ENCODE measurements around the gene PLCG2.
"Not testable (repeated sequence)": the region's sequence is repeated elsewhere in the genome, so short reads cannot be mapped to it uniquely, and the experiment has no call there.

The PLCG2 gene

GRCh38 chr16:81792828-81793227 lies 13.7 kb downstream of the PLCG2 start:
- DNase-seq = no peak

- DNase-seq = no peak
These were observed 16.1 kb downstream of the PLCG2 start for GRCh38 chr16:81795193-81795592.

- no peak for DNase-seq
These were observed 16.9 kb downstream of the PLCG2 start for GRCh38 chr16:81796035-81796434.

GRCh38 chr16:81796583-81797346 lies 17.7 kb downstream of the PLCG2 start:
- no peak for DNase-seq

GRCh38 chr16:81797443-81797842 lies 18.4 kb downstream of the PLCG2 start:
- DNase-seq = no peak

- no peak for DNase-seq
These were observed 19.4 kb downstream of the PLCG2 start for GRCh38 chr16:81798311-81799137.

- DNase-seq = no peak
These were observed 20.0 kb downstream of the PLCG2 start for GRCh38 chr16:81799138-81799504.

- DNase-seq = not testable (repeated sequence)
These were observed 22.6 kb downstream of the PLCG2 start for GRCh38 chr16:81801724-81802123.

- DNase-seq = no peak
These were observed 24.2 kb downstream of the PLCG2 start for GRCh38 chr16:81803332-81803731.

- no peak for DNase-seq
These were observed 25.1 kb downstream of the PLCG2 start for GRCh38 chr16:81804134-81804610.

- no peak for DNase-seq
These were observed 27.6 kb downstream of the PLCG2 start for GRCh38 chr16:81806696-81807095.

- no peak for DNase-seq
These were observed 28.8 kb downstream of the PLCG2 start for GRCh38 chr16:81807767-81808358.

- DNase-seq = no peak
These were observed 29.9 kb downstream of the PLCG2 start for GRCh38 chr16:81808933-81809480.

GRCh38 chr16:81809567-81809966 lies 30.5 kb downstream of the PLCG2 start:
- no peak for DNase-seq

- no peak for DNase-seq
These were observed 31.3 kb downstream of the PLCG2 start for GRCh38 chr16:81810361-81810760.

GRCh38 chr16:81810894-81811538 lies 31.9 kb downstream of the PLCG2 start:
- DNase-seq = no peak

GRCh38 chr16:81813648-81814047 lies 34.6 kb downstream of the PLCG2 start:
- no peak for DNase-seq

GRCh38 chr16:81814751-81815428 lies 35.8 kb downstream of the PLCG2 start:
- DNase-seq = no peak

- no peak for DNase-seq
These were observed 36.3 kb downstream of the PLCG2 start for GRCh38 chr16:81815429-81815766.

- DNase-seq = no peak
These were observed 37.3 kb downstream of the PLCG2 start for GRCh38 chr16:81816351-81816750.

GRCh38 chr16:81816793-81817210 lies 37.7 kb downstream of the PLCG2 start:
- no peak for DNase-seq

- no peak for DNase-seq
These were observed 38.2 kb downstream of the PLCG2 start for GRCh38 chr16:81817296-81817695.

Data from NCI-H748 treated with DMSO at 0.1 percent for 48 hours (cell line).